NCI-H1436 treated with DMSO at 0.1 percent for 48 hours (cell line): ENCODE results near the gene ANKRD17.

Source experiments
- DNase-seq: peaks from one replicate; lab custom pipeline; 2025; lab: John Stamatoyannopoulos, UW

The ANKRD17 gene

GRCh38 chr4:73103799-73104503, 154.6 kb downstream of the ANKRD17 start:
- no peak for DNase-seq

- DNase-seq = no peak
These were observed 159.5 kb downstream of the ANKRD17 start for GRCh38 chr4:73099143-73099542.

- no peak for DNase-seq
These were observed 159.9 kb downstream of the ANKRD17 start for GRCh38 chr4:73098713-73099112.

GRCh38 chr4:73098016-73098415, 160.6 kb downstream of the ANKRD17 start:
- no peak for DNase-seq

GRCh38 chr4:73092868-73093267, 165.7 kb downstream of the ANKRD17 start:
- no peak for DNase-seq

GRCh38 chr4:73090738-73091137, 167.9 kb downstream of the ANKRD17 start:
- no peak for DNase-seq

GRCh38 chr4:73087871-73088270, 170.7 kb downstream of the ANKRD17 start:
- no peak for DNase-seq

GRCh38 chr4:73086095-73086868, 172.3 kb downstream of the ANKRD17 start:
- no peak for DNase-seq

GRCh38 chr4:73080789-73081188, 177.8 kb downstream of the ANKRD17 start:
- DNase-seq = no peak

- no peak for DNase-seq
These were observed 182.8 kb downstream of the ANKRD17 start for GRCh38 chr4:73075832-73076231.

GRCh38 chr4:73070074-73070390, 188.6 kb downstream of the ANKRD17 start:
- no peak for DNase-seq

GRCh38 chr4:73069338-73070073, 189.1 kb downstream of the ANKRD17 start, which contains the start of gene COX18:
COX18 (minus strand) TSS chr4:73069716; CDS start chr4:73069649, 67 bp downstream.
- peak; percentile 91 for DNase-seq

- no peak for DNase-seq
These were observed 189.9 kb downstream of the ANKRD17 start for GRCh38 chr4:73068491-73069337.

GRCh38 chr4:73067971-73068394, 190.6 kb downstream of the ANKRD17 start:
- no peak for DNase-seq

- DNase-seq = no peak
These were observed 191.7 kb downstream of the ANKRD17 start for GRCh38 chr4:73066928-73067327.

- no peak for DNase-seq
These were observed 192.2 kb downstream of the ANKRD17 start for GRCh38 chr4:73066445-73066844.

- no peak for DNase-seq
These were observed 194.1 kb downstream of the ANKRD17 start for GRCh38 chr4:73064536-73064935.

GRCh38 chr4:73055241-73055897, 203.2 kb downstream of the ANKRD17 start:
- no peak for DNase-seq

- no peak for DNase-seq
These were observed 204.6 kb downstream of the ANKRD17 start for GRCh38 chr4:73053974-73054480.

GRCh38 chr4:73053076-73053475, 205.5 kb downstream of the ANKRD17 start:
- no peak for DNase-seq

GRCh38 chr4:73051625-73052024, 207.0 kb downstream of the ANKRD17 start:
- no peak for DNase-seq
